Measurements from ENCODE around the gene TP73.

The TP73 gene

GRCh38 chr1:3651930-3652547, at the start of gene TP73:
Gene TP73, plus strand, starts transcription at chr1:3652516. Its CDS starts 29,850 bp downstream, at chr1:3682366.
- peak within 1 kb of the TSS; percentile 28 to 94 for H3K4me3 ChIP-seq
- H3K27ac ChIP-seq: no peak within 1 kb of the TSS
- peaks cover 3 to 7% (median 4%) of the 10 kb centered on the region in 3 donors for H3K36me3 ChIP-seq
- no peak for DNase-seq
- peaks cover 0 to 42% (median 38%) of the 10 kb centered on the region in 4 donors for H3K4me1 ChIP-seq
- TF ChIP-seq, protein P1, sequence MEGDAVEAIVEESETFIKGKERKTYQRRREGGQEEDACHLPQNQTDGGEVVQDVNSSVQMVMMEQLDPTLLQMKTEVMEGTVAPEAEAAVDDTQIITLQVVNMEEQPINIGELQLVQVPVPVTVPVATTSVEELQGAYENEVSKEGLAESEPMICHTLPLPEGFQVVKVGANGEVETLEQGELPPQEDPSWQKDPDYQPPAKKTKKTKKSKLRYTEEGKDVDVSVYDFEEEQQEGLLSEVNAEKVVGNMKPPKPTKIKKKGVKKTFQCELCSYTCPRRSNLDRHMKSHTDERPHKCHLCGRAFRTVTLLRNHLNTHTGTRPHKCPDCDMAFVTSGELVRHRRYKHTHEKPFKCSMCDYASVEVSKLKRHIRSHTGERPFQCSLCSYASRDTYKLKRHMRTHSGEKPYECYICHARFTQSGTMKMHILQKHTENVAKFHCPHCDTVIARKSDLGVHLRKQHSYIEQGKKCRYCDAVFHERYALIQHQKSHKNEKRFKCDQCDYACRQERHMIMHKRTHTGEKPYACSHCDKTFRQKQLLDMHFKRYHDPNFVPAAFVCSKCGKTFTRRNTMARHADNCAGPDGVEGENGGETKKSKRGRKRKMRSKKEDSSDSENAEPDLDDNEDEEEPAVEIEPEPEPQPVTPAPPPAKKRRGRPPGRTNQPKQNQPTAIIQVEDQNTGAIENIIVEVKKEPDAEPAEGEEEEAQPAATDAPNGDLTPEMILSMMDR (IDR thresholded peaks at IDR 0.05): no peak
- intact Hi-C loops (cut with DNase I; ENCODE audit: low total_unique reads): no loop called here
- no peaks in the 10 kb centered on the region for H3K9me3 ChIP-seq
- H3K27me3 ChIP-seq: peaks cover 14 to 64% of the 10 kb centered on the region in 2 donors

GRCh38 chr1:3603156-3603555, 49.2 kb upstream of the TP73 start:
- TF ChIP-seq, protein P1 (IDR thresholded peaks at IDR 0.05): no peak
- intact Hi-C loops (cut with DNase I; ENCODE audit: low total_unique reads): no loop called here
- Histone ChIP-seq H3K27me3 (peaks cover 0 to 56% of the 10 kb centered on the region in 2 donors), H3K9me3 (no peaks in the 10 kb centered on the region), H3K4me1 (peaks cover 0 to 5% (median 0%) of the 10 kb centered on the region in 4 donors), H3K27ac (no peak overlapping the region), H3K4me3 (no peak overlapping the region), H3K36me3 (no peaks in the 10 kb centered on the region)
- no peak for DNase-seq

- intact Hi-C loops (cut with DNase I; ENCODE audit: low total_unique reads): no loop called here
- peaks cover 0 to 58% of the 10 kb centered on the region in 2 donors for H3K27me3 ChIP-seq
- no peaks in the 10 kb centered on the region for H3K36me3 ChIP-seq
- H3K9me3 ChIP-seq: no peaks in the 10 kb centered on the region
- H3K27ac ChIP-seq: no peak overlapping the region
- no peaks in the 10 kb centered on the region for H3K4me1 ChIP-seq
- no peak overlapping the region for H3K4me3 ChIP-seq
- DNase-seq: no peak
- TF ChIP-seq, protein P1 (IDR thresholded peaks at IDR 0.05): no peak
Measured at GRCh38 chr1:3603571-3604467, 48.5 kb upstream of the TP73 start.

DNA sequence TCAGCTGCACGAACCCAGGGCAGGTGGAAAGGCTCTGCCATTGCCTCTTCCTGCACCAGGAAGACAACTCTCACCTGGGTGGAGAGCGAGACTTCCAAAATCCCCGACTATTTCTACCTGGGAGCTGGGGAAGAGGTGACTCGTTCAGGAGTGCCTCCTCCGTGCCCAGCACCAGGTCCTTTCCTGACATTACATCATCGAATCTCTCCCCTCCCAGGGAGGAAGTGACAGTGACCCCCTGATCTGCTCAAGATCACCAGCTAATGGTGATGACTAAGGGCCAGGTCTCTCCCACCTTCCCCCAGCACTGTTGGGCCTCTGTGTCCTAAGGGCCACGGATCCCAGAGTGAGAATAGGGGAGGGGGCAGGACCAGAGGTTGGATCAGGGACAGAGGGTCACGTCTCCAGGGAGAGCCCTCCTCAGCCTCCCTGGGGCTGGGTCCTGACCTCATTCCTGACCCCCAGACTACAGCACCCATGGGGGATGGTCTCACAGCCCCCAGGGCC, 47.8 kb upstream of the TP73 start:
- Histone ChIP-seq H3K4me1 (no peaks in the 10 kb centered on the region), H3K36me3 (no peaks in the 10 kb centered on the region), H3K4me3 (no peak overlapping the region), H3K9me3 (no peaks in the 10 kb centered on the region), H3K27me3 (peaks cover 0 to 62% of the 10 kb centered on the region in 2 donors), H3K27ac (no peak overlapping the region)
- intact Hi-C loops (cut with DNase I; ENCODE audit: low total_unique reads): no loop called here
- no peak for DNase-seq
- TF ChIP-seq, protein P1 (IDR thresholded peaks at IDR 0.05): no peak

- Histone ChIP-seq H3K27me3 (peaks cover 0 to 69% of the 10 kb centered on the region in 2 donors), H3K36me3 (no peaks in the 10 kb centered on the region), H3K9me3 (no peaks in the 10 kb centered on the region), H3K4me3 (no peak overlapping the region), H3K4me1 (peaks cover 0 to 5% (median 1%) of the 10 kb centered on the region in 4 donors), H3K27ac (no peak overlapping the region)
- no peak for DNase-seq
- TF ChIP-seq, protein P1 (IDR thresholded peaks at IDR 0.05): no peak
- intact Hi-C loops (cut with DNase I; ENCODE audit: low total_unique reads): no loop called here
Measured at GRCh38 chr1:3604997-3605823, 47.1 kb upstream of the TP73 start.
